ENCODE results near the gene CPEB3.

DNA sequence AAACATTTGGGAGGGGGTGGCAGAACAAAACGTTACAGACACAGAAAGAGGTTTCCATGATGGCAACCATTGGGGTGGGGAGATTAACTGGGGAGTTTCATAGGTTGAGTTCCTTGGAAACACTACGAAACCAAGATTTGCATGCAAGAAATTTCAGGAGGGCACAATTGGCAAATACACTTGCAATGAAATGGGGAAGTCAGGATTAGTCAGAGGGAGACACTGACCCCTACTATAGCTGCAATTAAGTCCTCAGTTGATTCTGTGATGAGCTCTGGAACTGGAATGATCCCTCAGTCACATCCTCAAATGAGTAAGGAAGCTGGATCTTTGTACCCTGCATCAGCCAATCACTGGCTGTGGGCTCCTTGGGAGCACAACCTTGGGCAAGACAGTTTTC is 22.1 kb downstream of the CPEB3 start:
- TF ChIP-seq, protein P1, sequence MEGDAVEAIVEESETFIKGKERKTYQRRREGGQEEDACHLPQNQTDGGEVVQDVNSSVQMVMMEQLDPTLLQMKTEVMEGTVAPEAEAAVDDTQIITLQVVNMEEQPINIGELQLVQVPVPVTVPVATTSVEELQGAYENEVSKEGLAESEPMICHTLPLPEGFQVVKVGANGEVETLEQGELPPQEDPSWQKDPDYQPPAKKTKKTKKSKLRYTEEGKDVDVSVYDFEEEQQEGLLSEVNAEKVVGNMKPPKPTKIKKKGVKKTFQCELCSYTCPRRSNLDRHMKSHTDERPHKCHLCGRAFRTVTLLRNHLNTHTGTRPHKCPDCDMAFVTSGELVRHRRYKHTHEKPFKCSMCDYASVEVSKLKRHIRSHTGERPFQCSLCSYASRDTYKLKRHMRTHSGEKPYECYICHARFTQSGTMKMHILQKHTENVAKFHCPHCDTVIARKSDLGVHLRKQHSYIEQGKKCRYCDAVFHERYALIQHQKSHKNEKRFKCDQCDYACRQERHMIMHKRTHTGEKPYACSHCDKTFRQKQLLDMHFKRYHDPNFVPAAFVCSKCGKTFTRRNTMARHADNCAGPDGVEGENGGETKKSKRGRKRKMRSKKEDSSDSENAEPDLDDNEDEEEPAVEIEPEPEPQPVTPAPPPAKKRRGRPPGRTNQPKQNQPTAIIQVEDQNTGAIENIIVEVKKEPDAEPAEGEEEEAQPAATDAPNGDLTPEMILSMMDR (IDR thresholded peaks at IDR 0.05): no peak
- TF ChIP-seq POLR2A (IDR thresholded peaks at IDR 0.05): no peak

Data from body of pancreas (tissue), 4 donors.